NCI-H2227 treated with DMSO at 0.1 percent for 48 hours (cell line): ENCODE results near the gene REC8.
A peak's percentile ranks its signal among the peaks of the same experiment; 100 is the strongest.
"Not testable (repeated sequence)": the region's sequence is repeated elsewhere in the genome, so short reads cannot be mapped to it uniquely, and the experiment has no call there.

Experiments
- DNase-seq: peaks from one replicate; lab custom pipeline; 2025; lab: John Stamatoyannopoulos, UW

The REC8 gene

GRCh38 chr14:24183014-24183481 lies 11.2 kb downstream of the REC8 start:
- DNase-seq, result no peak

DNA sequence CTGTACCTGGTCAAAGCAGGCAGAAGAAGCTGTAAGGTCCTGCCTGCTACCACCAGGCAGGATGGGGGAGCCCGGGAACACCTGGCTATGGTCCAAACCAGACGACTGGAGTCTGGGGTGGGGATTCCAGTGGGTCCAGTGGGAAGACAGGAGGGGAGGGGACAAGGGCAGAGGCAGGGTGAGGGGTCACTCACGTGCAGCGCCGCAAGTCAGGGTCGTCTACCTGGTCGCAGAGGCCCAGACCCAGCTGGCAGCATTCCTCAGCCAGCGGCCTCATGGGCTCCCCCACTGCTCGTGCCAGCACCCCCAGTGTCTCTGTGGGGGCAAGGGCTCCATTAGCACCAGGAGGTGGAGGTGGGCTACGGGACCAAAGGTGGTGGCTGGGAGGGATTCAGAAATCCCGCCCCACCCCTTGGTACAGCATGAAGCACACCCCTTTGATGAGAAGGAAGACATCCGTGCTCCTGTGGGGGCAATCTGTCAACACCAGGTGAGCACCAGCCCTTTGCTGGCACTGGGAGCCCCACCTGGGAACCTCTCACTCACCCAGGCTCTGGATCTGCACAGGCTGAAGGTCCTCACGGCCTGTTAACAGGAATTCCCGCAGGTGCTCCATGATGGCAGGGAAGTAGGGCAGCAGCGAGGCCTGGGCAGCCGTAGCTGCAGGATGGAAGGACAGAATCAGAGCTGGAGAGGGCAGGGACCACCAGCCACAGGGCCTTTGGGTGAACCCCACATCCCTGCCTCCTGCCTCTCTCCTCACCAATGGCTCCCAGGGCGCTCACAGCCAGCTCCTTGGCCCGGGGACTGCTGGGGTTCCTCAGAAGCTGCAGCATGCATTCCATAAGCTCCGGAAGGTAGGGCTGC lies 12.5 kb downstream of the REC8 start:
- DNase-seq, result no peak

DNA sequence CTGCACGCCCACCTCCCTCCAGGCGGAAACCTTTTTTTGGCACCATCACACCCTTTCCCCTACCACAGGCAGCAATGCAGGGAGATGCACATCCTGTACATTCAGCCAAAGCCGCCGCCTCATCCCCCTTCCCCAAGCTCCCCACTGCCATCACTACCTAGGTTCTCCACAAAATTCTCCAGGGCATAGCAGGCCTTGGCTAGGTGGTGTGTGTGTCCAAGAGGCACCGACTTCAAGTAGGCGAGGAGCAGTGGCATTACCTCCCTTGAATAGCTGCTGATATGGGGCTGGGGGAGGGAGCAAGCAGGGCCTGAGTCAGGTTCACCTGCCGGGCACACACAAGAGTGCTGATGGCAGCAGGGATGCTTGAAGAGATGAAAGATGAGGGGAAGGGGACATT lies 13.1 kb downstream of the REC8 start:
- DNase-seq, result no peak

GRCh38 chr14:24185741-24186140 lies 13.9 kb downstream of the REC8 start:
- DNase-seq, result no peak

DNA sequence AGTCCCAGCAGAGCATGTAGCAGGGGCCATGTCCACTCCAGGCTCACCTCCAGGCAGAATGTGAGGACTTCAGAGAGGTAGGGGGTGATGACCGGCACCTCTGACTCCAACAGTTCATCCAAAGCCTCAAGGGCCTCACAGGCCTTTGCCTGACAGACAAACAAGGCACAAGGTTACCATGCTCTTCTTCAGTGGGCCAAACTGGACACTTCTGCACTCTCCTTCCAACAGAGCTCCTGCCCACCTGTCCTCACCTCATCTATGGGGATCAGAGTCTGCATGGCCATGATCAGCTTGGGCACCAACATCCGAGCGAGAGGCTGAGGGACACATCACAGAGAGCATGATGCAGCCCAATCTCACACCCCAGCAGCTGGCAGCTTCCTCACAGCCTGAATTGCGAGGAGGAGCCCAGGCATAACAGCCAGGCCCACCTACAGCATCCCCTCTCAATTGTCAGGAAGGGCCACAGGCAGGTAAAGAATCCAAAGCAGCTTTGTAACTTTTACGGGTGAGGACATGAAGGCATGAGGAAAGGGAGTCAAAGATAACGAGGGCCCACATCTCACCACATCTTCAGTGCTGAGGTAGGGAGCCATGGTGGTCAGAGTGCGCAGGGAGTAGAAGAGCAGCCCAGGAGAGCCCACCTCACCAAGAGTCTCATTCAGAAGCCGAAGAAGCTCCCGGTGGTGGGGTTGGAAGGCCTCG lies 15.1 kb downstream of the REC8 start:
- DNase-seq, result no peak

DNA sequence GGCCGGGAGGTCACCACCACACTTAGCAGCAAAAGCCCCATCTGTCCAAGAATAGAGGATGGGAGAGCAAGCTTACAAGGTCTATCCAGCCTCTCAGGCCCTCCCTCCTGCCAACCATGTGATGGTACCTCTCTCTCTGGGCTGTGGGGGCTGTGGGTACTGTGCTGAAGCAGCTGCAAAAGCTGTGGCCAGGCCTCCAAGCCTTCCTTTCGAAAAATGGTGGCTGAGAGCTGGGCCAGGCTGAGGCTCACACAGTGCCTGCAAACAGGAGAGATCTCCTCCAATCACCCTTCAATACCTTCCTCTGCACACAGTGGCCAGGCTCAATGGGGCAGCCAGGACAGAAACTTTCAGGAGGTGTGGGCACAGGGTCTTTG lies 15.6 kb downstream of the REC8 start:
- no peak for DNase-seq

- peak; percentile 92 for DNase-seq
These were observed 16.6 kb downstream of the REC8 start, which contains the start of gene IPO4 for GRCh38 chr14:24188251-24189058. Gene IPO4 (minus strand): TSS chr14:24188816. CDS start chr14:24188787, 29 bp downstream.

DNA sequence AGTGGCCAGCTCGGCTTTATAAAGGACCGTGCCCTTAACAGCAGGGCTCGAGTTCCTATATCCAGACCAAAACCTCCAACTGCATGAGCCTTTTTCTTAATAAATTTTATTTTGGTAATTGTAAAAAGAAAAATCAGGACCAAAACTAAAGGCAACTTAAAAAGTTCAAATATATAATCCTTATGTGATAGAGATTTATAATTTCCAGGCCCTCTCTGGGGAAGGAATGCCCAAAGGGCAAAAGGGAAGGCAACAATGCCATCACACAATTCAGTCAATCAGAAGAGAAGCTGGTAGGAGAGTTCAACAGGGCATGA lies 17.1 kb downstream of the REC8 start:
- no peak for DNase-seq

DNA sequence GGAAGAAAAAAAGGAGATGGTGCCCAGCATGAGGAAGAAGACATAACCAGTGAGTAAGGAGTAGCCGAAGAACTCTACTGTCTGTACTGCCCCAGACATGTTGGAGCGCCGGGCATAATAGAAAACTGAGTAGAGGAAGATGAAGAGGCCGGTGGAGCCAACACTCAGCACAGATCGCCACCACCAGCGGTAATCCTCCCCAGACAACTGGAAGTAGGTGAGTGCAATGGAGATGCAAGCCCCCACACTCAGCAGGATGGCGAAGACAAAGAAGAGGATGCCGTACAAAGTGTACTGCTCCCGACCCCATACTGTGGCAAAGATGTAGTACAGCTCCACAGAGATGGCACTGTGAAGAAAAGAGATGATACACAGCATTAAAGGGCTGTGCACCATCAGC lies 17.6 kb downstream of the REC8 start:
- DNase-seq, result no peak

DNA sequence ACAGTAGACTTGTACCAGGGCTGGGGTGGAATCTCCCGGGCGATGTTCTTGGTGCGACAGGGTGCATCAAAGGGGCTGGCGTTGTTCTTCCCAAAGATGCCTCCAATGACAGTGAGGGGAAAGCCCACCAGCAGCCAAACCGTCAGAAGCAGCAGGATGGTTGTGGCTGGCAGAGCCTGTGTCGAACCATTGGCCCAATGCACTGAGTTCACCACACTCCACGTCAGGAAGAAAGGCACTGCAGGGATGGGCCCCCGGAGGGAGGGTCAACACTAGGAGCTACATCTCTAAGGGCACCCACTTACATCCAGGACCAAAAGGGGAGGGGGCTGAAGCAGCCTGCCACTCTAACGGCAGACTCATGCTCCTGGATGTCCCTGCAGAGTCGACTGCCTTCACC lies 18.5 kb downstream of the REC8 start:
- DNase-seq, result no peak

DNA sequence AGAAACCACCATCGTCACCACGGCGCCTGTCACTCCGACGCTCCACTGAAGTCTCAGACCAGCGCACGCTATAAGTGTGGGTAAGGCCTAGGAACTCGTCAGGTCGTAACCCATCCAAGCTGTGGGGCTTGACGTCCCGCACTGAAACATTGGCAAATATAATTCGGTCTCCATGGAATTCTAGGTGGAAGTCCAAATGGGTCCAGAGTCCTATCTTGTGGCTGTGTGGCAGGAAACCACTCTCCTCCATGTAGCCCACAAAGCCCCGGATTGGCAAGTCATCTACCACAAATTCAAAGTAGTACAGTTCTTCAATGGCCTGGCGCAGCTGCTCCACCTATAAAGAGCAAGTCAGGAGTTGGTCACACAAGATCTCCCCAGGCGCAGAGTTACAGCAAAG lies 21.1 kb downstream of the REC8 start:
- no peak for DNase-seq

GRCh38 chr14:24194186-24194872 lies 22.4 kb downstream of the REC8 start:
- no peak for DNase-seq

- DNase-seq, result no peak
These were observed 22.9 kb downstream of the REC8 start for GRCh38 chr14:24194873-24195185.

DNA sequence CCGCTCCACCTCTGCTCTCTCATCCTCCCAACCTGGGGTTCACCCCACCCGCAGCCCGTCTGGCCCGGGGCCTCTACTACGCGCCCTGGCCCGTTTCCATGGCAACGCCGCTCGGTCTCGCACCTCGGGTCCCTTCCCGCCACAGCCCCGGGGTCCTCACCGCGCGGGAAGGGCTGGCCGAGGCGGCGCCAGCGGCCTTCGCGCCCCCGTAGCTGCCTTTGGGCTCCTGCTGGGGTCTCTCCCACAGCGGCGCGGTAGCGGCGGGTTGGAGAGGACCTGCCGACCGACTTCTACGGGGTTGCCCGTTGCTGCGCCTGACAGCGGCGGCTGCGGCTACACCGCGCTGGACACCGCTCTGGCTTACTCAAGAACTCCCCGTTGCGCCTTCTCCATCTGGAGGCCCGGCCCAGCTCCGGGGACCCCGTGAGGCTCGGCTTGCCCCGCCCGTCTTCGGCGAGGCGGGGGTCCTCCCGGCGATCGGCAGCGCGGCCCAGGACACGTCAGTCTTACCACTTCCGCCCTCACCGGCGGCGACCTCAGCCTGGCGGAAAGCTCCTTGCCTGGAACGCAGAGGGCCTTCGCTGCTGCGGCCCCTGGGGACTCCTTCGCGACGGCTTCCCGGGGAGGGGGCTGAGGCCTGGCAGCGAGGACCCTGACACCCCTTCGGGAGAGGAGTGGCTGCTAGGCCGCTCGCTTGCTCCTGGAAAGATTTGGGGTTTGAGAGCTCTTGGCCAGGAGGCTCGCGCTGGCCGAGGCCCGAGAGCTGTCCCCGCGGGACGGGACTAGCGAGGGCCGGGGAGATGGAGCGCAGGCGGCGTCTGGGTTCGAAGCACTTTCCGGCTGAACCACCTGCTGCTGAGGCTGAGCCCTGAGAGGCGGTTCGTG lies 23.5 kb downstream of the REC8 start, which contains the start of gene TM9SF1:
Gene TM9SF1 (minus strand): TSS at position 256 of the 885 bp plus-strand sequence. CDS start 422 bp downstream, outside the sequence.
- DNase-seq, result peak; percentile 85

- no peak for DNase-seq
These were observed 24.5 kb downstream of the REC8 start for GRCh38 chr14:24196071-24197055.

- DNase-seq, result no peak
These were observed 25.2 kb downstream of the REC8 start for GRCh38 chr14:24197056-24197450.

DNA sequence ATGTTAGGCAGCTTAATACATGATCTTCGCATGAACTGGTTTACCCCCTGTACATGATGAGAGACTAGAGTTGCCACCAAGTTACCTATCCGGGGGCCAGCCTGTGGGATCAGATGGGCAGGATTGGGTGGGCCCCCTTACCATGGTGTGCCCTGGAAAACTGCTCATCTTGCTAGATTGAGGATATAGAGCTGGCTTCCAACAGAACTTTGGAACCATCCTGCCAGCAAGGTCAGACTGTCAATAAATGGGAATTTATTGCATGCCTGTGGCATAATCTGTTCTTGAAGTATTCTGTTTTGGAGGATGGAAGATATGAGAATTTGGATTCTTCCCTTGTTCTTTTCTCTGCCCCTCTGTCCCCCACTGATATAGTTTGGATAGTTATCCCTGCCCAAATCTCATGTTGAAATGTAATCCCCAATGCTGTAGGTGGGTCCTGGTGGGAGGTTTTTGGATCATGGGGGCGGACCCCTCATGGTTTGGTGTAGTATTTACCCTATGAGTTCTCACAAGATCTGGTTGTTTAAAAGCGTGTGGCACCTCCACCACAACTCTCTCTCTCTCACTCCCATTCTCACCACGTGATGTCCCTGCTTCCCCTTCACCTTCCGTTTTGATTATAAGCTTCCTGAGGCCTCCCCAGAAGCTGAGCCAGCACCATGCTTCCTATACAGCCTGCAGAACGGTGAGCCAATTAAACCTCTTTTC lies 27.1 kb downstream of the REC8 start:
- no peak for DNase-seq

- not testable (repeated sequence) for DNase-seq
These were observed 30.7 kb downstream of the REC8 start for GRCh38 chr14:24202538-24202937.

DNA sequence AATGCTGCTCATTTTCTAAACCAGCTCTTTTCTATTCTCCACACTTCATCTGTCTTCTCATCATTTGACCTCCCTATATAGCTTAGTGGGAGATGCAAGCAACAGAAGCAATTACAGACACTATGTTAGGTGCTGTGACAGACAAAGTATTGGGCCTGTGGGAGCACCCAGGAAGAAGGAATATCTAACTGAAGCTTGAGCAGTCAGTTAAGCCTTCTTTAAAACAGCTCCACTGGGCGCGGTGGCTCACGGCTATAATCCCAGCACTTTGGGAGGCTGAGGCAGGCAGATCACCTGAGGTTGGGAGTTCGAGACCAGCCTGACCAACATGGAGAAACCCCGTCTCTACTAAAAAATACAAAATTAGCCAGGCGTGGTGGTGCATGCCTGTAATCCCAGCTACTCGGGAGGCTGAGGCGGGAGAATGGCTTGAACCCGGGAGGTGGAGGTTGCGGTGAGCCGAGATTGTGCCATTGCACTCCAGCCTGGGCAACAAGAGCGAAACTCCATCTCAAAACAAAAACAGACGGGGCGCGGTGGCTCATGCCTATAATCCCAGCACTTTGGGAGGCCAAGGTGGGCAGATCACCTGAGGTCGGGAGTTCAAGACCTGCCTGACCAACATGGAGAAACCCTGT lies 31.5 kb downstream of the REC8 start:
- not testable (repeated sequence) for DNase-seq
